Testis (tissue), 2 donors: ENCODE measurements around the gene ZNF217.

Source experiments
- CTCF ChIP-seq, 3 experiments: fragments of 450-650 bp in 2 of 3; fragments of 200-600 bp in 1 of 3; sonication (generic) in 1 of 3; IDR thresholded peaks; one replicate each; pipeline ENCODE4 v1.5.1; 2016 to 2019; ENCODE audit warnings: antibody characterized with exemption in 3 of 3, mild to moderate bottlenecking in 2 of 3, moderate library complexity in 1 of 3
- POLR2A ChIP-seq: fragments of 450-650 bp; IDR thresholded peaks from one replicate; pipeline ENCODE4 v1.6.1; 2017; ENCODE audit warnings: antibody characterized with exemption, mild to moderate bottlenecking, moderate library complexity

GRCh38 chr20:53586640-53587039, 7.0 kb downstream of the ZNF217 start:
- TF ChIP-seq CTCF (IDR thresholded peaks at IDR 0.05) (no peak), POLR2A (no peak)
